Trophoblast cell (in vitro differentiated cells and primary cell): ENCODE data around the gene KANK2.
"Not testable (repeated sequence)": the region's sequence is repeated elsewhere in the genome, so short reads cannot be mapped to it uniquely, and the experiment has no call there.

Experiments used
- DNase-seq, 2 donors: peaks; one replicate each; pipeline ENCODE4 v3.0.0-alpha.2; 2016
- H2AFZ ChIP-seq: 2 replicates; pipeline ENCODE4 v1.6.1; 2013; ENCODE audit warnings: low read length, moderate library complexity, mild to moderate bottlenecking; ENCODE audit not compliant: insufficient read depth, poor library complexity
- H2AK5ac ChIP-seq: 2 replicates; pipeline ENCODE4 v1.6.1; 2013; ENCODE audit warnings: mild to moderate bottlenecking, low read length
- H2BK120ac ChIP-seq: 2 replicates; pipeline ENCODE4 v1.6.1; 2013; ENCODE audit warnings: low read length, mild to moderate bottlenecking, moderate library complexity; ENCODE audit not compliant: insufficient read depth, poor library complexity
- H2BK12ac ChIP-seq: 2 replicates; pipeline ENCODE4 v1.6.1; 2013; ENCODE audit warnings: mild to moderate bottlenecking, low read length, moderate library complexity
- H2BK5ac ChIP-seq: 2 replicates; pipeline ENCODE4 v1.6.1; 2013; ENCODE audit warnings: low read length, low read depth, moderate library complexity, mild to moderate bottlenecking; ENCODE audit not compliant: poor library complexity
- H3K14ac ChIP-seq: 2 replicates; pipeline ENCODE4 v1.6.1; 2013; ENCODE audit warnings: mild to moderate bottlenecking, low read length
- H3K18ac ChIP-seq: 2 replicates; pipeline ENCODE4 v1.6.1; 2013; ENCODE audit warnings: mild to moderate bottlenecking, low read length
- H3K23ac ChIP-seq: 2 replicates; pipeline ENCODE4 v1.6.1; 2013; ENCODE audit warnings: low read length
- H3K27ac ChIP-seq: 2 replicates; pipeline ENCODE4 v1.5.1; 2013; ENCODE audit warnings: low read depth, mild to moderate bottlenecking, inconsistent platforms, low read length, moderate library complexity
- H3K27me3 ChIP-seq: 2 replicates; pipeline ENCODE4 v1.6.1; 2013; ENCODE audit warnings: inconsistent platforms, mild to moderate bottlenecking, low read length, moderate library complexity; ENCODE audit not compliant: insufficient read depth
- H3K36me3 ChIP-seq, 2 experiments: 1 replicate in 1 of 2; 2 replicates in 1 of 2; pipeline ENCODE4 v1.6.1; 2013; ENCODE audit warnings: low read length in 2 of 2, mild to moderate bottlenecking in 2 of 2, moderate library complexity in 1 of 2; ENCODE audit not compliant: insufficient read depth in 2 of 2, control insufficient read depth in 1 of 2
- H3K4ac ChIP-seq: 2 replicates; pipeline ENCODE4 v1.6.1; 2013; ENCODE audit warnings: low read depth, mild to moderate bottlenecking, low read length, moderate library complexity
- H3K4me1 ChIP-seq, 2 experiments: 1 replicate in 1 of 2; 2 replicates in 1 of 2; pipeline ENCODE4 v1.6.1; 2013; ENCODE audit warnings: low read length in 2 of 2, mild to moderate bottlenecking in 2 of 2, moderate library complexity in 1 of 2; ENCODE audit not compliant: insufficient read depth in 2 of 2, control insufficient read depth in 1 of 2
- H3K4me2 ChIP-seq: 2 replicates; pipeline ENCODE4 v1.6.1; 2013; ENCODE audit warnings: inconsistent platforms, mild to moderate bottlenecking, low read length, moderate library complexity
- H3K4me3 ChIP-seq: 2 replicates; pipeline ENCODE4 v1.5.1; 2013; ENCODE audit warnings: mild to moderate bottlenecking, low read depth, low read length, inconsistent platforms
- H3K79me1 ChIP-seq: one replicate; pipeline ENCODE4 v1.6.1; 2013; ENCODE audit warnings: low read length
- H3K79me2 ChIP-seq: 2 replicates; pipeline ENCODE4 v1.6.1; 2013; ENCODE audit warnings: low read length, mild to moderate bottlenecking; ENCODE audit not compliant: control insufficient read depth, insufficient read depth, poor library complexity
- H3K9ac ChIP-seq: 2 replicates; pipeline ENCODE4 v1.6.1; 2013; ENCODE audit warnings: mild to moderate bottlenecking, low read length
- H3K9me3 ChIP-seq: 2 replicates; pipeline ENCODE4 v1.6.1; 2013; ENCODE audit warnings: low read depth, mild to moderate bottlenecking, control low read depth, inconsistent platforms, low read length; ENCODE audit not compliant: insufficient read depth
- H4K12ac ChIP-seq: 2 replicates; pipeline ENCODE4 v1.6.1; 2013; ENCODE audit warnings: low read depth, mild to moderate bottlenecking, low read length, moderate library complexity
- H4K8ac ChIP-seq: 2 replicates; pipeline ENCODE4 v1.6.1; 2013; ENCODE audit warnings: low read depth, mild to moderate bottlenecking, low read length, moderate library complexity
- H4K91ac ChIP-seq: one replicate; pipeline ENCODE4 v1.6.1; 2013; ENCODE audit warnings: low read depth, mild to moderate bottlenecking, low read length, moderate library complexity
- WGBS: extraction: QIAGEN DNeasy Blood & Tissue Kit; methylation state at CpG from one replicate; pipeline ENCODE4 v1.1.7; 2013; ENCODE audit warnings: missing lambda C conversion rate; ENCODE audit not compliant: insufficient read length, insufficient coverage; ENCODE audit errors: extremely low coverage; 5-methylcytosine and 5-hydroxymethylcytosine counted together

Gene KANK2

DNA sequence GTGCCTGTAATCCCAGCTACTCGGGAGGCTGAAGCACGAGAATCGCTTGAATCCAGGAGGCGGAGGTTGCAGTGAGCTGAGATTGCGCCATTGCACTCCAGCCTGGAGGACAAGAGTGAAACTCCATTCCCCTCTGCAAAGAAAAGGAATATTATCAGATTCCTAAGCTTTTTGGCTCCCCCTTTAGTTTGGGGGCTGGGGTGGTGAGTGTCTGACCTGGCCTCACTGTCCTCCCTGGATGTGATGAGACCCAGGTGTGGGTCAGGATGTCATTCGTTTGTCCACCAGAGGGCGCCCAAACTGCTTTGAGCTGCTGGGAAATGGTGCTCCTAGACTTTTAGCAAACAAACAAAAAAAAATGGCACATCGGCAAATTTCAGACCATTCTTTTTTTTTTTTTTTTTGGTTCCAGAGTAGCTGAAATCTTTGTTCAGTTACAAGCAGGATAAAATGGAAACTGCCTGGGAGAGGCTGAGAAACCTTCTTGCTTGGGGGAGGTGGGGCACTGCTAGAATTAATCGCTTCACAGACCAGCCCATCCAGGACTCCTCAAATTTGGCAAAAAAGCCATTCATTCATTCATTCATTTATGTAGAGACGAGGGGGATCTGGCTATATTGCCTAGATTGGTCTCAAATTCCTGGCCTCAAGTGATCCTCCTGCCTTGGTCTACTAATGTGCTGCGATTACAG is 71.2 kb downstream of the KANK2 start:
- Histone ChIP-seq H4K12ac (no peak overlapping the region), H3K79me1 (no peaks in the 10 kb centered on the region), H3K4me3 (no peak overlapping the region), H2AFZ (no peak overlapping the region), H3K79me2 (no peaks in the 10 kb centered on the region), H3K36me3 (peaks cover 86 to 90% of the 10 kb centered on the region in 2 experiments), H4K8ac (no peak overlapping the region), H2BK120ac (no peak overlapping the region), H3K4ac (no peak overlapping the region), H2AK5ac (no peak overlapping the region), H3K9ac (no peak overlapping the region), H3K4me2 (no peak overlapping the region), H2BK12ac (no peak overlapping the region), H3K4me1 (no peaks in the 10 kb centered on the region), H4K91ac (no peak overlapping the region), H3K23ac (no peak overlapping the region), H3K14ac (no peak overlapping the region), H3K27ac (no peak overlapping the region), H3K18ac (no peak overlapping the region), H3K27me3 (no peaks in the 10 kb centered on the region), H3K9me3 (peaks cover 4% of the 10 kb centered on the region), H2BK5ac (no peak overlapping the region)
- WGBS = no CpG with 5 or more reads among the region's 11 CpGs
- peak; percentile 85 to 91 for DNase-seq

DNA sequence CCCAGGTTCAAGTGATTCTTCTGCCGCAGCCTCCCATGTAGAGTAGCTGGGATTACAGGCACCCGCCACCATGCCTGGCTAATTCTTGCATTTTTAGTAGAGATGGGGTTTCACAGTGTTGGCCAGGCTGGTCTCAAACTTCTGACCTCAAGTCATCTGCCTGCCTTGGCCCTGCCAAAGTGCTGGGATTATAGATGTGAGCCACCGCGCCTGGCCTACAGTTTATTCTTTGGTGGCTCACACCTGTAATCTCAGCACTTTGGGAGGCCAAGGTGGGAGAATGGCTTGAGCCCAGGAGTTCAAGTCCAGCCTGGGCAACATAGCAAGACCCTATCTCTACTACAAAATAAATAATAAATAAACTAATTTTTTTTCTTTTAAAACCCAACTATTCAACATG is 73.2 kb downstream of the KANK2 start:
- DNase-seq, H3K27me3 ChIP-seq, H2AFZ ChIP-seq, H3K18ac ChIP-seq, H2BK120ac ChIP-seq, H2BK5ac ChIP-seq, H2BK12ac ChIP-seq, H4K8ac ChIP-seq, H3K79me2 ChIP-seq, H2AK5ac ChIP-seq, H4K91ac ChIP-seq, H3K9me3 ChIP-seq, H3K4me1 ChIP-seq, H3K79me1 ChIP-seq, H3K9ac ChIP-seq, H3K4ac ChIP-seq, H4K12ac ChIP-seq, H3K14ac ChIP-seq, H3K4me3 ChIP-seq, H3K4me2 ChIP-seq, H3K23ac ChIP-seq, H3K27ac ChIP-seq: not testable (repeated sequence)
- peaks cover 87 to 90% of the 10 kb centered on the region in 2 experiments for H3K36me3 ChIP-seq
- WGBS = no CpG with 5 or more reads among the region's 4 CpGs

DNA sequence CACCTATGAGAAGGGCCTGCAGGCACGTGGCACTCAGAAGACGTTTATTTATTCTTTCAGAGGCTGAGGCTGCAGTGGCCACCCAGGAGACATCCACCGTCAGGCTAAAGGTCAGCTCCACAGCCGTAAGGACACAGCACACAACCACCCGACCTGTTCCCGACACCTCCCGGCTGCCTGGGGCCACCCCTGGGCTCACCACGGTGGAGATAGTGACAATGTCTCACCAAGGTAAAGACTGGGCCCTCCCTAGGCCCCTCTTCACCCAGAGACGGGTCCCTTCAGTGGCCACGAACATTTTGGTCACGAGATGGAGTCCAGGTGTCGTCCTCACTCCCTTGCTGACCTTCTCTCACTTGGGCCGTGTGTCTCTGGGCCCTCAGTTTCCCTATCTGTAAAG is 74.2 kb downstream of the KANK2 start:
- no peak overlapping the region for H2BK12ac ChIP-seq
- no peak overlapping the region for H2AFZ ChIP-seq
- H3K27me3 ChIP-seq = no peaks in the 10 kb centered on the region
- no peak overlapping the region for H3K4me3 ChIP-seq
- H3K9me3 ChIP-seq = peaks cover 8% of the 10 kb centered on the region
- H3K4me1 ChIP-seq = no peaks in the 10 kb centered on the region
- peaks cover 86 to 88% of the 10 kb centered on the region in 2 experiments for H3K36me3 ChIP-seq
- no peak overlapping the region for H3K14ac ChIP-seq
- H4K12ac ChIP-seq = no peak overlapping the region
- no peak overlapping the region for H2AK5ac ChIP-seq
- no peak overlapping the region for H4K8ac ChIP-seq
- H4K91ac ChIP-seq = no peak overlapping the region
- no peak overlapping the region for H2BK5ac ChIP-seq
- H3K4me2 ChIP-seq = no peak overlapping the region
- H3K79me2 ChIP-seq = no peaks in the 10 kb centered on the region
- DNase-seq = no peak
- H3K79me1 ChIP-seq = no peaks in the 10 kb centered on the region
- no peak overlapping the region for H3K23ac ChIP-seq
- H3K4ac ChIP-seq = no peak overlapping the region
- no peak overlapping the region for H3K27ac ChIP-seq
- no peak overlapping the region for H3K18ac ChIP-seq
- no peak overlapping the region for H3K9ac ChIP-seq
- WGBS = no CpG with 5 or more reads among the region's 13 CpGs
- H2BK120ac ChIP-seq = no peak overlapping the region

DNA sequence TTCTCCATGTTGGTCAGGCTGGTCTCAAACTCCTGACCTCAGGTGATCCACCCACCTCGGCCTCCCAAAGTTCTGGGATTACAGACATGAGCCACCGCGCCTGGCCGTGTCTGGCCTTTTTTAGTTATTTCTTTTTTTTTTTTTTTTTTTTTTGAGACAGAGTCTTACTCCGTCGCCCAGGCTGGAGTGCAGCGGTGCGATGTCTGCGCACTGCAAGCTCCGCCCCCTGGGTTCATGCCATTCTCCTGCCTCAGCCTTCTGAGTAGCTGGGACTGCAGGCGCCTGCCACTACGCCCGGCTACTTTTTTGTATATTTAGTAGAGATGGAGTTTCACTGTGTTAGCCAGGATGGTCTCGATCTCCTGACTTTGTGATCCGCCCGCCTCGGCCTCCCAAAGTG is 75.4 kb downstream of the KANK2 start:
- H2AK5ac ChIP-seq, H3K4me1 ChIP-seq, H3K79me1 ChIP-seq, H3K27ac ChIP-seq, H4K91ac ChIP-seq, H3K9ac ChIP-seq, H3K4me2 ChIP-seq, H3K79me2 ChIP-seq, H4K8ac ChIP-seq, H2BK5ac ChIP-seq, H3K4ac ChIP-seq, H2BK12ac ChIP-seq, H3K4me3 ChIP-seq, H4K12ac ChIP-seq, H2AFZ ChIP-seq, H2BK120ac ChIP-seq, H3K9me3 ChIP-seq, H3K14ac ChIP-seq, H3K23ac ChIP-seq, H3K27me3 ChIP-seq, H3K18ac ChIP-seq: not testable (repeated sequence)
- H3K36me3 ChIP-seq = peaks cover 86 to 88% of the 10 kb centered on the region in 2 experiments
- peak; percentile 45 to 54 for DNase-seq
- no CpG with 5 or more reads among the region's 17 CpGs for WGBS
